ENCODE results near the gene AKAP4. TPM values are rescaled to one million over a fixed set of nuclear protein-coding genes. Genes with fewer than 3 reads are reported as not detected.

AKAP4 gene

GRCh38 chrX:50154429-50154828 is 46.4 kb downstream of the AKAP4 start:
- no peak overlapping the region for H2BK12ac ChIP-seq (ENCODE audit: low read length in 2 of 2)
- H3K4ac ChIP-seq (ENCODE audit: low read depth in 1 of 2, low read length in 2 of 2) = no peak overlapping the region
- H4K91ac ChIP-seq (ENCODE audit: low read length) = no peak overlapping the region
- peaks cover 0 to 17% of the 10 kb centered on the region in 2 experiments for H3K27me3 ChIP-seq (ENCODE audit: control insufficient read depth in 1 of 2, insufficient read depth in 1 of 2, low read length in 2 of 2)
- no peaks in the 10 kb centered on the region for H3K9me3 ChIP-seq (ENCODE audit: control insufficient read depth, low read length)
- no peak overlapping the region for H3K14ac ChIP-seq (ENCODE audit: low read length in 2 of 2)
- H3K27ac ChIP-seq (ENCODE audit: low read length, poor library complexity, severe bottlenecking) = no peak overlapping the region
- H2BK15ac ChIP-seq (ENCODE audit: low read depth, poor library complexity, severe bottlenecking) = no peak overlapping the region
- H2BK5ac ChIP-seq (ENCODE audit: low read depth, low read length, poor library complexity, severe bottlenecking) = no peak overlapping the region
- H2BK120ac ChIP-seq (ENCODE audit: low read depth, low read length) = no peak overlapping the region
- H3K23ac ChIP-seq (ENCODE audit: low read length in 2 of 2) = no peak overlapping the region
- H3K9ac ChIP-seq (ENCODE audit: low read length) = no peak overlapping the region
- no peaks in the 10 kb centered on the region for H3K79me1 ChIP-seq (replicated peaks; ENCODE audit: low read length, poor library complexity, severe bottlenecking)
- no peak overlapping the region for H2AK5ac ChIP-seq (ENCODE audit: low read length, severe bottlenecking)
- no peaks in the 10 kb centered on the region for H3K4me1 ChIP-seq (ENCODE audit: control insufficient read depth, insufficient read depth, low read depth, low read length)
- no peaks in the 10 kb centered on the region for H3K36me3 ChIP-seq (ENCODE audit: control insufficient read depth in 1 of 2, insufficient read depth in 2 of 2, low read depth in 1 of 2, low read length in 2 of 2)
- no peak overlapping the region for H3K18ac ChIP-seq (ENCODE audit: low read depth in 1 of 2, low read length in 2 of 2)
- H3K4me3 ChIP-seq (ENCODE audit: insufficient read depth in 1 of 2, low read depth in 1 of 2, low read length in 2 of 2) = no peak overlapping the region
- no peak for DNase-seq
- no peak overlapping the region for H4K8ac ChIP-seq (ENCODE audit: low read length)
- no peak overlapping the region for H3K4me2 ChIP-seq (ENCODE audit: low read length, poor library complexity, severe bottlenecking)
- no CpG with 5 or more reads among the region's 1 CpG for WGBS
- no peak overlapping the region for H2AFZ ChIP-seq (ENCODE audit: low read depth, low read length)

GRCh38 chrX:50152456-50152855 is 48.4 kb downstream of the AKAP4 start:
- Histone ChIP-seq H2BK5ac (ENCODE audit: low read depth, low read length, poor library complexity, severe bottlenecking) (no peak overlapping the region), H3K9me3 (ENCODE audit: control insufficient read depth, low read length) (no peaks in the 10 kb centered on the region), H2BK15ac (ENCODE audit: low read depth, poor library complexity, severe bottlenecking) (no peak overlapping the region), H4K8ac (ENCODE audit: low read length) (no peak overlapping the region), H3K4me2 (ENCODE audit: low read length, poor library complexity, severe bottlenecking) (no peak overlapping the region), H3K18ac (ENCODE audit: low read depth in 1 of 2, low read length in 2 of 2) (no peak overlapping the region), H2BK12ac (ENCODE audit: low read length in 2 of 2) (no peak overlapping the region), H3K27me3 (ENCODE audit: control insufficient read depth in 1 of 2, insufficient read depth in 1 of 2, low read length in 2 of 2) (peaks cover 0 to 7% of the 10 kb centered on the region in 2 experiments), H3K27ac (ENCODE audit: low read length, poor library complexity, severe bottlenecking) (no peak overlapping the region), H3K36me3 (ENCODE audit: control insufficient read depth in 1 of 2, insufficient read depth in 2 of 2, low read depth in 1 of 2, low read length in 2 of 2) (no peaks in the 10 kb centered on the region), H3K79me1 (replicated peaks; ENCODE audit: low read length, poor library complexity, severe bottlenecking) (no peaks in the 10 kb centered on the region), H3K4ac (ENCODE audit: low read depth in 1 of 2, low read length in 2 of 2) (no peak overlapping the region), H4K91ac (ENCODE audit: low read length) (no peak overlapping the region), H3K14ac (ENCODE audit: low read length in 2 of 2) (no peak overlapping the region), H2BK120ac (ENCODE audit: low read depth, low read length) (no peak overlapping the region), H3K4me1 (ENCODE audit: control insufficient read depth, insufficient read depth, low read depth, low read length) (no peaks in the 10 kb centered on the region), H2AFZ (ENCODE audit: low read depth, low read length) (no peak overlapping the region), H3K4me3 (ENCODE audit: insufficient read depth in 1 of 2, low read depth in 1 of 2, low read length in 2 of 2) (no peak overlapping the region), H2AK5ac (ENCODE audit: low read length, severe bottlenecking) (no peak overlapping the region), H3K9ac (ENCODE audit: low read length) (peak overlapping the region; percentile 27), H3K23ac (ENCODE audit: low read length in 2 of 2) (no peak overlapping the region)
- no peak for DNase-seq
- no CpG with 5 or more reads among the region's 2 CpGs for WGBS

GRCh38 chrX:50147972-50148371 is 52.8 kb downstream of the AKAP4 start:
- Histone ChIP-seq H2BK15ac (ENCODE audit: low read depth, poor library complexity, severe bottlenecking) (no peak overlapping the region), H3K27ac (ENCODE audit: low read length, poor library complexity, severe bottlenecking) (no peak overlapping the region), H3K9me3 (ENCODE audit: control insufficient read depth, low read length) (no peaks in the 10 kb centered on the region), H3K14ac (ENCODE audit: low read length in 2 of 2) (no peak overlapping the region), H3K4me3 (ENCODE audit: insufficient read depth in 1 of 2, low read depth in 1 of 2, low read length in 2 of 2) (no peak overlapping the region), H3K4ac (ENCODE audit: low read depth in 1 of 2, low read length in 2 of 2) (no peak overlapping the region), H2BK12ac (ENCODE audit: low read length in 2 of 2) (no peak overlapping the region), H2BK120ac (ENCODE audit: low read depth, low read length) (no peak overlapping the region), H2AK5ac (ENCODE audit: low read length, severe bottlenecking) (no peak overlapping the region), H2AFZ (ENCODE audit: low read depth, low read length) (no peak overlapping the region), H2BK5ac (ENCODE audit: low read depth, low read length, poor library complexity, severe bottlenecking) (no peak overlapping the region), H3K36me3 (ENCODE audit: control insufficient read depth in 1 of 2, insufficient read depth in 2 of 2, low read depth in 1 of 2, low read length in 2 of 2) (no peaks in the 10 kb centered on the region), H3K79me1 (replicated peaks; ENCODE audit: low read length, poor library complexity, severe bottlenecking) (no peaks in the 10 kb centered on the region), H4K91ac (ENCODE audit: low read length) (no peak overlapping the region), H4K8ac (ENCODE audit: low read length) (no peak overlapping the region), H3K27me3 (ENCODE audit: control insufficient read depth in 1 of 2, insufficient read depth in 1 of 2, low read length in 2 of 2) (no peaks in the 10 kb centered on the region), H3K4me2 (ENCODE audit: low read length, poor library complexity, severe bottlenecking) (no peak overlapping the region), H3K4me1 (ENCODE audit: control insufficient read depth, insufficient read depth, low read depth, low read length) (no peaks in the 10 kb centered on the region), H3K9ac (ENCODE audit: low read length) (no peak overlapping the region), H3K18ac (ENCODE audit: low read depth in 1 of 2, low read length in 2 of 2) (no peak overlapping the region), H3K23ac (ENCODE audit: low read length in 2 of 2) (no peak overlapping the region)
- WGBS = 84% methylated on average over 7 of the region's 7 CpGs
- DNase-seq = no peak

Small RNA genes lying within 50 kb of the gene (small RNA-seq; reads per million reads assigned to genes)
- gene PYY3 (ENCODE audit: low read depth) (not detected), gene RF00019 (ENCODE audit: low read depth) (not detected)

All from mesenchymal stem cell (in vitro differentiated cells and primary cell).